ENCODE measurements around the gene CCM2.
"Not testable (repeated sequence)": the region's sequence is repeated elsewhere in the genome, so short reads cannot be mapped to it uniquely, and the experiment has no call there.

Gene CCM2

GRCh38 chr7:44982535-44982923, 17.5 kb upstream of the CCM2 start:
- DNase-seq: no peak

GRCh38 chr7:44982970-44983369, 17.0 kb upstream of the CCM2 start:
- DNase-seq: no peak

GRCh38 chr7:44983742-44984477, 16.1 kb upstream of the CCM2 start:
- DNase-seq: no peak

GRCh38 chr7:44984478-44984758, 15.6 kb upstream of the CCM2 start:
- no peak for DNase-seq

- no peak for DNase-seq
These were observed 14.8 kb upstream of the CCM2 start for GRCh38 chr7:44985033-44985695.

GRCh38 chr7:44985900-44986217, 14.1 kb upstream of the CCM2 start:
- no peak for DNase-seq

- peak; percentile 88 to 90 for DNase-seq
These were observed 13.6 kb upstream of the CCM2 start for GRCh38 chr7:44986218-44987053.

- DNase-seq: no peak
These were observed 12.5 kb upstream of the CCM2 start for GRCh38 chr7:44987457-44987856.

- no peak for DNase-seq
These were observed 12.0 kb upstream of the CCM2 start for GRCh38 chr7:44987996-44988395.

- DNase-seq: no peak
These were observed 11.3 kb upstream of the CCM2 start for GRCh38 chr7:44988701-44989100.

- DNase-seq: no peak
These were observed 10.9 kb upstream of the CCM2 start for GRCh38 chr7:44989132-44989531.

GRCh38 chr7:44990109-44991023, 9.6 kb upstream of the CCM2 start:
- DNase-seq: no peak

- DNase-seq: not testable (repeated sequence)
These were observed 7.8 kb upstream of the CCM2 start for GRCh38 chr7:44992004-44992795.

- DNase-seq: peak in 1 of 2 donors; percentile 84
These were observed 5.0 kb upstream of the CCM2 start for GRCh38 chr7:44994877-44995554.

- DNase-seq: no peak
These were observed 4.2 kb upstream of the CCM2 start for GRCh38 chr7:44995555-44996493.

GRCh38 chr7:44998153-44998871, 1.7 kb upstream of the CCM2 start:
- no peak for DNase-seq

- peak; percentile 91 to 96 for DNase-seq
These were observed 532 bp upstream of the CCM2 start for GRCh38 chr7:44999245-45000092.

GRCh38 chr7:45001138-45001694, 1.2 kb downstream of the CCM2 start:
- no peak for DNase-seq

Data from bone marrow (tissue), 2 donors.